Measurements from ENCODE around the gene RNF112. TPM values are rescaled to one million over a fixed set of nuclear protein-coding genes. Genes with fewer than 3 reads are reported as not detected.

The RNF112 gene
- polyA plus RNA-seq, 1 donor from 2014 or later, result 33.3 TPM

DNA sequence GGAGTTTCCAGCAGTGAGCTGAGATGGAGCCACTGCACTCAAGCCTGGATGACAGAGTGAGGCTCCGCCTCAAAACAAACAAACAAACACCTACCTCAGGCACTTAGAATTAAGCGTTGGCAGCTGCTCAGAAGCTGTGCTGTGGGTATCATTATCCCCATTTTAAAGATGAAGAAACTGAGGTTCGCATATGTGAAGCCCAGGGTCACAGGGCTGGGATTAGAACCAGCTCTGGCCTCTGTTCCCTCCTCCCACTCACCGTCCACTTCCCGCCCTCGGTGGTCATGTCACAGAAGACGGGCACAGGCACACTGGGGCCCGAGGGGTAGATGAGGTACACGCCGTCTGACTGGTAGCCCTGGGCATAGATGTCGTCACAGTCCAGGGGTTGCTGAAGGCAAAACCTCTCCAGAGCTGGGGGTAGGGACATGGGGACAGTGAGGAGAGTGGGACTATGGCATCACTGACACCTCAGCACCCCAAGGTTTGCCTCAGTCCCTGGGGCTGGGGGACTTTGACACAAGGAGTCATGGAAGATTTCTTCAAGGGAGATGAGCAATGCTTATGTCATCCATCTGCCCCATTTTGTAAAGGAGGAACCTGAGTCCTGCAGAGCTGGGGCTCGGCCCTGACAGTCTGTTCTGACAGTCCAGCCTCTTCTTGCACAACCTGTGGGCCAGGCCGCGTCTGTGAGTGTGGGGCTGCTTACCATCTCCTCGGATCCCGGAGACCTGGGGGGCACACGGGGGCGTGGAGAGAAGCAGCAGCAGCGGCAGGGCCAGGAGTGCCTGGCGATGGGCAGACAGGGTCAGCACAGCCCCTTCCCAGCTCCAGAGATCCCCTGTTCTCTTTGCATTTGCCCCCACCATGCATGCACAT lies 24.7 kb upstream of the RNF112 start:
- Histone ChIP-seq H3K9me2 (ENCODE audit: insufficient read depth, low read length) (no peaks in the 10 kb centered on the region), H2AFZ (ENCODE audit: low read depth, low read length) (no peak overlapping the region), H3F3A (ENCODE audit: insufficient read depth, low read length, poor library complexity, severe bottlenecking) (no peaks in the 10 kb centered on the region), H3K79me2 (replicated peaks; ENCODE audit: insufficient read depth, low read length) (no peaks in the 10 kb centered on the region), H3K9ac (ENCODE audit: low read length) (no peak overlapping the region), H3K27ac (ENCODE audit: low read length) (no peak overlapping the region), H3K27me3 (ENCODE audit: insufficient read depth, low read depth, low read length) (no peaks in the 10 kb centered on the region), H3K36me3 (ENCODE audit: insufficient read depth, low read length) (peaks cover 5% of the 10 kb centered on the region), H3K4me3 (ENCODE audit: low read length) (no peak overlapping the region), H4K20me1 (ENCODE audit: insufficient read depth) (no peaks in the 10 kb centered on the region), H3K9me3 (ENCODE audit: low read length) (no peaks in the 10 kb centered on the region), H3K4me2 (ENCODE audit: low read length) (no peak overlapping the region)
- TF ChIP-seq MXI1 (conservative IDR thresholded peaks at IDR 0.05; ENCODE audit: poor library complexity, severe bottlenecking), result no peak
- no peak for TF ChIP-seq POLR2AphosphoS5 (IDR thresholded peaks at IDR 0.05)
- TF ChIP-seq, protein P1, sequence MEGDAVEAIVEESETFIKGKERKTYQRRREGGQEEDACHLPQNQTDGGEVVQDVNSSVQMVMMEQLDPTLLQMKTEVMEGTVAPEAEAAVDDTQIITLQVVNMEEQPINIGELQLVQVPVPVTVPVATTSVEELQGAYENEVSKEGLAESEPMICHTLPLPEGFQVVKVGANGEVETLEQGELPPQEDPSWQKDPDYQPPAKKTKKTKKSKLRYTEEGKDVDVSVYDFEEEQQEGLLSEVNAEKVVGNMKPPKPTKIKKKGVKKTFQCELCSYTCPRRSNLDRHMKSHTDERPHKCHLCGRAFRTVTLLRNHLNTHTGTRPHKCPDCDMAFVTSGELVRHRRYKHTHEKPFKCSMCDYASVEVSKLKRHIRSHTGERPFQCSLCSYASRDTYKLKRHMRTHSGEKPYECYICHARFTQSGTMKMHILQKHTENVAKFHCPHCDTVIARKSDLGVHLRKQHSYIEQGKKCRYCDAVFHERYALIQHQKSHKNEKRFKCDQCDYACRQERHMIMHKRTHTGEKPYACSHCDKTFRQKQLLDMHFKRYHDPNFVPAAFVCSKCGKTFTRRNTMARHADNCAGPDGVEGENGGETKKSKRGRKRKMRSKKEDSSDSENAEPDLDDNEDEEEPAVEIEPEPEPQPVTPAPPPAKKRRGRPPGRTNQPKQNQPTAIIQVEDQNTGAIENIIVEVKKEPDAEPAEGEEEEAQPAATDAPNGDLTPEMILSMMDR (IDR thresholded peaks at IDR 0.05; ENCODE audit: poor library complexity, severe bottlenecking), result no peak
- no peak for TF ChIP-seq EZH2 (IDR thresholded peaks at IDR 0.05; ENCODE audit: borderline replicate concordance, insufficient read depth, low read length, poor library complexity, severe bottlenecking)
- TF ChIP-seq RAD21 (conservative IDR thresholded peaks at IDR 0.05), result no peak
- no peak for TF ChIP-seq SMC3 (conservative IDR thresholded peaks at IDR 0.05; ENCODE audit: poor library complexity)
- no peak for TF ChIP-seq EP300 (conservative IDR thresholded peaks at IDR 0.05; ENCODE audit: poor library complexity, severe bottlenecking)
- TF ChIP-seq TAF1 (IDR thresholded peaks at IDR 0.05; ENCODE audit: low read depth), result no peak
- TF ChIP-seq, protein P2, sequence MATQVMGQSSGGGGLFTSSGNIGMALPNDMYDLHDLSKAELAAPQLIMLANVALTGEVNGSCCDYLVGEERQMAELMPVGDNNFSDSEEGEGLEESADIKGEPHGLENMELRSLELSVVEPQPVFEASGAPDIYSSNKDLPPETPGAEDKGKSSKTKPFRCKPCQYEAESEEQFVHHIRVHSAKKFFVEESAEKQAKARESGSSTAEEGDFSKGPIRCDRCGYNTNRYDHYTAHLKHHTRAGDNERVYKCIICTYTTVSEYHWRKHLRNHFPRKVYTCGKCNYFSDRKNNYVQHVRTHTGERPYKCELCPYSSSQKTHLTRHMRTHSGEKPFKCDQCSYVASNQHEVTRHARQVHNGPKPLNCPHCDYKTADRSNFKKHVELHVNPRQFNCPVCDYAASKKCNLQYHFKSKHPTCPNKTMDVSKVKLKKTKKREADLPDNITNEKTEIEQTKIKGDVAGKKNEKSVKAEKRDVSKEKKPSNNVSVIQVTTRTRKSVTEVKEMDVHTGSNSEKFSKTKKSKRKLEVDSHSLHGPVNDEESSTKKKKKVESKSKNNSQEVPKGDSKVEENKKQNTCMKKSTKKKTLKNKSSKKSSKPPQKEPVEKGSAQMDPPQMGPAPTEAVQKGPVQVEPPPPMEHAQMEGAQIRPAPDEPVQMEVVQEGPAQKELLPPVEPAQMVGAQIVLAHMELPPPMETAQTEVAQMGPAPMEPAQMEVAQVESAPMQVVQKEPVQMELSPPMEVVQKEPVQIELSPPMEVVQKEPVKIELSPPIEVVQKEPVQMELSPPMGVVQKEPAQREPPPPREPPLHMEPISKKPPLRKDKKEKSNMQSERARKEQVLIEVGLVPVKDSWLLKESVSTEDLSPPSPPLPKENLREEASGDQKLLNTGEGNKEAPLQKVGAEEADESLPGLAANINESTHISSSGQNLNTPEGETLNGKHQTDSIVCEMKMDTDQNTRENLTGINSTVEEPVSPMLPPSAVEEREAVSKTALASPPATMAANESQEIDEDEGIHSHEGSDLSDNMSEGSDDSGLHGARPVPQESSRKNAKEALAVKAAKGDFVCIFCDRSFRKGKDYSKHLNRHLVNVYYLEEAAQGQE (IDR thresholded peaks at IDR 0.05; ENCODE audit: borderline replicate concordance), result no peak

DNA sequence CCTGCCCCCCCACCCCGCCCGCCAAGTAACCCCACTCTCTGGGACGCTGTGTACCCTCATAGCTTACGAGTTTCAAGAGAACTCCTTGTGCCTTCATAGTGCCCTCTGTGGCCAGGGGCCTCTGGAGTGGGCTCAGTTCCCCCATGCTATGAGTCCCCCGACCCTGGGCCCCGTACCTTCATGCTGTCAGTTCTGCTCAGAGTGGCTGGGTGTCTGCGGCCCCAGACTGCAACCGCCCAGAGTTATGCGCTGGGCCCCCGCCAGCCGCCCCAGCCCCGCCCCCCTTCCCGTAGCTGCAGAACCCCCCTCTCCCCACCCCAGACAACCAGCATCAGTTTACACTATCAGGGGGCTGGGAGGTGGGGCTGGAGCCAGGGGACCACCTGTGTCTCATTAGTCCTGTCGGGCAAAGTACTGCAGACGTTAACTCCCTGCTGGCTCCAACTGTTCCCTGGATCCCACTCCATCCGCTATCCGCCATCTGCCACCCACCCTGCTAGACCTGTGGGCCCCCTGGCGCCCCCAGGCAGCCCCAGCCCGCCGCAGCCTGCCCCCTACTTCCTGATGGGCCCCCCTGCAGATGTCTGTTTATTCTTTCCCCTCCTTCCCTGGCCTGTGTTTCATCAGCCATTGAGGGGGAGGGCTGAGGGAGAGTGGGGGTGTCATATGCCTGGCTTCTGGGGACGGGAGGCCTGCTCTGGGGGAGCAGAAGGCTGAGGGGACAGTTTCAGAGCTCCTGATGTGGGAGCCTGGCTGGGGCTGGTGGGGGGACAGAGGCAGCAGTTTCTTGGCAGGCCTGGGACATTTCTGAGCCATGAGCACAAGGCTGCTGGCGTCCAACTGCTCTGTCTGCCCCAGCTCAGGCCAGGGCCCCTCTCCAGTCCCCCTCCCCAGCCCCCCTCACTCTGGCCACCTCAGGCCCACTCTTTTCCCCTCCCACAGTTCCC lies 23.8 kb upstream of the RNF112 start, which contains the start of gene MFAP4:
Gene MFAP4, minus strand, starts transcription at position 217 of the 947 bp plus-strand sequence. Its CDS starts 35 bp downstream, at position 182.
- H3K27ac ChIP-seq (ENCODE audit: low read length), result no peak within 1 kb of the TSS
- H3K9me2 ChIP-seq (ENCODE audit: insufficient read depth, low read length), result no peaks in the 10 kb centered on the region
- H4K20me1 ChIP-seq (ENCODE audit: insufficient read depth), result no peaks in the 10 kb centered on the region
- H3K4me2 ChIP-seq (ENCODE audit: low read length), result no peak within 1 kb of the TSS
- H3K9me3 ChIP-seq (ENCODE audit: low read length), result no peaks in the 10 kb centered on the region
- no peak within 1 kb of the TSS for H3K4me3 ChIP-seq (ENCODE audit: low read length)
- H3F3A ChIP-seq (ENCODE audit: insufficient read depth, low read length, poor library complexity, severe bottlenecking), result no peaks in the 10 kb centered on the region
- no peak within 1 kb of the TSS for H2AFZ ChIP-seq (ENCODE audit: low read depth, low read length)
- H3K36me3 ChIP-seq (ENCODE audit: insufficient read depth, low read length), result peaks cover 5% of the 10 kb centered on the region
- H3K79me2 ChIP-seq (replicated peaks; ENCODE audit: insufficient read depth, low read length), result no peaks in the 10 kb centered on the region
- TF ChIP-seq EZH2 (IDR thresholded peaks at IDR 0.05; ENCODE audit: borderline replicate concordance, insufficient read depth, low read length, poor library complexity, severe bottlenecking), result no peak
- TF ChIP-seq MXI1 (conservative IDR thresholded peaks at IDR 0.05; ENCODE audit: poor library complexity, severe bottlenecking), result no peak
- TF ChIP-seq, protein P1 (IDR thresholded peaks at IDR 0.05; ENCODE audit: poor library complexity, severe bottlenecking), result no peak
- no peak for TF ChIP-seq TAF1 (IDR thresholded peaks at IDR 0.05; ENCODE audit: low read depth)
- no peak for TF ChIP-seq SMC3 (conservative IDR thresholded peaks at IDR 0.05; ENCODE audit: poor library complexity)
- no peak for TF ChIP-seq POLR2AphosphoS5 (IDR thresholded peaks at IDR 0.05)
- no peak for TF ChIP-seq EP300 (conservative IDR thresholded peaks at IDR 0.05; ENCODE audit: poor library complexity, severe bottlenecking)
- TF ChIP-seq RAD21 (conservative IDR thresholded peaks at IDR 0.05), result no peak
- TF ChIP-seq, protein P2 (IDR thresholded peaks at IDR 0.05; ENCODE audit: borderline replicate concordance), result no peak
- no peaks in the 10 kb centered on the region for H3K27me3 ChIP-seq (ENCODE audit: insufficient read depth, low read depth, low read length)
- no peak within 1 kb of the TSS for H3K9ac ChIP-seq (ENCODE audit: low read length)

Measured in neural cell (in vitro differentiated cells).